Measurements from ENCODE around the gene CCL2.
"Not testable (repeated sequence)": the region's sequence is repeated elsewhere in the genome, so short reads cannot be mapped to it uniquely, and the experiment has no call there.

The CCL2 gene

GRCh38 chr17:34254651-34255380 lies at the start of gene CCL2:
CCL2 (plus strand) TSS chr17:34255285; CDS start chr17:34255350, 65 bp downstream.
- DNase-seq: no peak

GRCh38 chr17:34205401-34205800 lies 49.7 kb upstream of the CCL2 start:
- DNase-seq: no peak

GRCh38 chr17:34206569-34206968 lies 48.5 kb upstream of the CCL2 start:
- no peak for DNase-seq

GRCh38 chr17:34207572-34207971 lies 47.5 kb upstream of the CCL2 start:
- no peak for DNase-seq

- no peak for DNase-seq
These were observed 36.3 kb upstream of the CCL2 start for GRCh38 chr17:34218748-34219147.

GRCh38 chr17:34219405-34219804 lies 35.7 kb upstream of the CCL2 start:
- DNase-seq: no peak

- DNase-seq: no peak
These were observed 34.9 kb upstream of the CCL2 start for GRCh38 chr17:34220045-34220751.

GRCh38 chr17:34220752-34221395 lies 34.2 kb upstream of the CCL2 start:
- no peak for DNase-seq

GRCh38 chr17:34221411-34221810 lies 33.7 kb upstream of the CCL2 start:
- no peak for DNase-seq

GRCh38 chr17:34222722-34223497 lies 32.2 kb upstream of the CCL2 start:
- DNase-seq: no peak

- DNase-seq: no peak
These were observed 30.0 kb upstream of the CCL2 start for GRCh38 chr17:34225046-34225445.

GRCh38 chr17:34226011-34226743 lies 28.9 kb upstream of the CCL2 start:
- DNase-seq: no peak

GRCh38 chr17:34226744-34227034 lies 28.4 kb upstream of the CCL2 start:
- no peak for DNase-seq

GRCh38 chr17:34227293-34227692 lies 27.8 kb upstream of the CCL2 start:
- DNase-seq: not testable (repeated sequence)

GRCh38 chr17:34227707-34228106 lies 27.4 kb upstream of the CCL2 start:
- DNase-seq: no peak

GRCh38 chr17:34228781-34229180 lies 26.3 kb upstream of the CCL2 start:
- DNase-seq: no peak

GRCh38 chr17:34230342-34230741 lies 24.7 kb upstream of the CCL2 start:
- DNase-seq: no peak

GRCh38 chr17:34234616-34235015 lies 20.5 kb upstream of the CCL2 start:
- DNase-seq: no peak

GRCh38 chr17:34235389-34236028 lies 19.6 kb upstream of the CCL2 start:
- no peak for DNase-seq

- no peak for DNase-seq
These were observed 18.7 kb upstream of the CCL2 start for GRCh38 chr17:34236281-34236892.

GRCh38 chr17:34237458-34237857 lies 17.6 kb upstream of the CCL2 start:
- no peak for DNase-seq

- no peak for DNase-seq
These were observed 14.0 kb upstream of the CCL2 start for GRCh38 chr17:34241062-34241461.

All from activated CD4-positive, alpha-beta T cell treated with anti-CD3 and anti-CD28 coated beads for 48 hours (primary cell).